NOMO-1 treated with dmso at 0.1 percent for 144 hours (cell line): Measurements from ENCODE around the gene KMT5C.
A peak's percentile ranks its signal among the peaks of the same experiment; 100 is the strongest.

Experiments
- DNase-seq: peaks from one replicate; lab custom pipeline; 2025; ENCODE audit not compliant: unreplicated experiment; lab: John Stamatoyannopoulos, UW

The KMT5C gene

GRCh38 chr19:55345818-55346724 is 6.4 kb downstream of the KMT5C start:
- DNase-seq: no peak

- DNase-seq: no peak
These were observed 7.2 kb downstream of the KMT5C start for GRCh38 chr19:55346725-55347441.

GRCh38 chr19:55347442-55348009 is 7.8 kb downstream of the KMT5C start:
- DNase-seq: no peak

- DNase-seq: no peak
These were observed 8.8 kb downstream of the KMT5C start for GRCh38 chr19:55348317-55349034.

- no peak for DNase-seq
These were observed 11.1 kb downstream of the KMT5C start for GRCh38 chr19:55350620-55351315.

- no peak for DNase-seq
These were observed 12.4 kb downstream of the KMT5C start for GRCh38 chr19:55352040-55352439.

GRCh38 chr19:55352549-55353145 is 13.0 kb downstream of the KMT5C start:
- DNase-seq: no peak

GRCh38 chr19:55353356-55353802 is 13.7 kb downstream of the KMT5C start:
- DNase-seq: no peak

- peak; percentile 41 for DNase-seq
These were observed 14.4 kb downstream of the KMT5C start for GRCh38 chr19:55353803-55354697.

- DNase-seq: no peak
These were observed 15.1 kb downstream of the KMT5C start, which contains the start of gene COX6B2 for GRCh38 chr19:55354698-55355212. TSS of gene COX6B2 (minus strand) at chr19:55354719. CDS start at chr19:55354521, 198 bp downstream.

- no peak for DNase-seq
These were observed 15.6 kb downstream of the KMT5C start for GRCh38 chr19:55355213-55355821.

GRCh38 chr19:55358493-55358892 is 18.8 kb downstream of the KMT5C start:
- DNase-seq: no peak

- DNase-seq: no peak
These were observed 19.6 kb downstream of the KMT5C start for GRCh38 chr19:55358943-55359908.

- DNase-seq: no peak
These were observed 21.2 kb downstream of the KMT5C start for GRCh38 chr19:55360902-55361301.

GRCh38 chr19:55362174-55362989 is 22.7 kb downstream of the KMT5C start:
- no peak for DNase-seq

- DNase-seq: no peak
These were observed 23.5 kb downstream of the KMT5C start, which contains the start of gene GARIN5B for GRCh38 chr19:55362990-55363716. TSS of gene GARIN5B (minus strand) at chr19:55363260. CDS start at chr19:55363066, 194 bp downstream.
